SW480 (cell line): Measurements from ENCODE around the gene OR10G2.
"Not testable (repeated sequence)": the region's sequence is repeated elsewhere in the genome, so short reads cannot be mapped to it uniquely, and the experiment has no call there.

Experiments
- DNase-seq: peaks from one replicate; pipeline ENCODE4 v3.0.0-alpha.2; 2016; ENCODE audit warnings: low spot score

The OR10G2 gene, protein sequence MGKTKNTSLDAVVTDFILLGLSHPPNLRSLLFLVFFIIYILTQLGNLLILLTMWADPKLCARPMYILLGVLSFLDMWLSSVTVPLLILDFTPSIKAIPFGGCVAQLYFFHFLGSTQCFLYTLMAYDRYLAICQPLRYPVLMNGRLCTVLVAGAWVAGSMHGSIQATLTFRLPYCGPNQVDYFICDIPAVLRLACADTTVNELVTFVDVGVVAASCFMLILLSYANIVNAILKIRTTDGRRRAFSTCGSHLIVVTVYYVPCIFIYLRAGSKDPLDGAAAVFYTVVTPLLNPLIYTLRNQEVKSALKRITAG

DNA sequence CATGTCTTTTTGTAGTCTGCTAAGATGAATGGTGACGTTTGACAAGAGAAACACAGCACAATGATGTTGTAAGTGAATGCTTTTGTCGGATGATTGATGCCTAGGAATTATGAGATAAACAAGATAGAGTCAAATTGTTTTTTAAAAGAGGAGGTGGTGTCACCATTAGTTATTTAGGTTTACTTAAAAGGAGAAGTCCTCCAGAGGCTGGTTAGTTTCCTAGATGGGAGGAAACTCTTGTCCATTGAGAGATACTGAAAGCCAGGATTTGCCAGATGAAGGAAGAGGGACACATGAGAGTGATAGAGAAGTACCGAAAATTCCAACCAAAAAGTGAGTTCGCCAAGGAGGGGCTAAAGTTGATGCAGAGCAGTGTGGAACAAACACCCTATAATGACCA, at the start of gene OR10G2:
TSS of gene OR10G2 (minus strand) at position 101 of the 400 bp plus-strand sequence. CDS start at position 3, 98 bp downstream.
- DNase-seq, result no peak

DNA sequence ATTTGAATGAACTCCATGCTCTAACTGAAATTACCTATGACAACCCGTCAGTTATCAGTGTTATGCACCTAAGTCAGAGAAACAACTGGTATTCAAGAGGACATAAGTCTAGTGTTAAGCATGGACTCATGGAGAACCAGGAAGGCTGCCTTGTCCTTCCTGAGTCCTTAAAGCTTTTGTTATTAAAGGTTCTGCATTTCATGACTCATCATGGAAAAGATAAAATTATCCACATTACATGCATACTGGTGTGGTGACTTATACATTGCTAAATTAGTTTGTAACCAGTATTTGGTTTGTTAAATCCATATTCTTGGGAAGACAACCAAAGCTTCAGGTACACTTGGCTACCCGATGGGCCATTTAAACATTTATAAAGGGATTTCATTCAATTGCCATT, 45.3 kb upstream of the OR10G2 start:
- DNase-seq, result peak; percentile 4

DNA sequence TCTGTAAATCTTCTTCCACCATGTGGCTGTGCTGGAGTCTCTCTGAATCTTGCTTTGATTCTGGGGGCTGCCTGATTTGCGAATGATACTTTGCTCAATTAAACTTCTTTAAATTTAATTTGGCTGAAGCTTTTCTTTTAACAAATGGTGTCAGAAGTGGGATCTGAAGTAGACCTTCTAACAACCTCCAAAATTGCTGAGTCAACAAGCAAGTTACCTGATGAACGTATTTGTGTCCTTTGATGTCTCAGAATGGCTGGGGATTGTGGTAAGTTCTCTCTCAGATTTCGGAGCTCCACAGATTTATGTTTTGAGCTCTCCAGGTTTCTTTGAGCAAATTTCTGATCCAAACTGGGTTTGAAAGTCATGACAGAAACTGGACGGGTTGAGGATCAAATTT, 40.8 kb upstream of the OR10G2 start:
- no peak for DNase-seq

DNA sequence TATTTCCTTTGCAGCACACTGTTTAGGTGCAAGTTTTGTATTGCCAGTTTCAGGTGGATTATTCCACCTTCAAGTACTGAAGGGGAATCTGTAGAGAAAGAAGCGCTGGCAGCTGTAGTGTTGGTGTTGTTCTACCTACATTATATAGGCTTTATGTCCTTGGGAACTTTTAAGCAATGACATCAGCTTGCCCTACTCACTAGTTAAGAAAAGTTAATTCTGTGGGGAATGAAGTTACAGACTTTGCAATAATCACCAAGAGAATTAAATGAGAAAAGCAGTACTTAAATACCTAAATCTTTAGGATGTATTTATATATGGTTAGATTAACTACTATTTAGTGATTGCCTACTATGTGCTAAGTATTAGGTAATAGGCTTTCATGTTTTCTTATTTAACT, 39.0 kb upstream of the OR10G2 start, which contains the start of gene OR4E1:
TSS of gene OR4E1 (minus strand) at position 101 of the 400 bp plus-strand sequence. CDS start 2,883 bp downstream, outside the sequence.
- no peak for DNase-seq

DNA sequence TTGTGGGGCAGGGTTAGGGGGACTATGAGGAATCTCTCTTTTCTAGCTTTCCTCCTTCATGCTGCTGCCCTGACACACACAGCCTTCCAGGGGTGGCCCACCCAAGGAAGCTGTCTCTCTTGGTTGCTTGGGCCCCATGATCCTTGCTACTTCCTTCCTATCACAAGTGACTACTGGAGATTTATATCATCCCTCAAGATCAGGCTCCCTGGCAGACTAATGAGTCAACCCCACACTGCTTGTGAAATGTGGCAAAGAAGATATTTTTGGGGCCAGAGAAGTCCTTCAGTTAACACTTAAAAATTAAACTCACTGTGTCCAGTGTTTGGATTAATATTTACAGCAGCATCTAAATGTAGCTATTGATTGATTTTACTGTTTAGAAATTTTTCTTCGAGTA, 37.4 kb upstream of the OR10G2 start:
- no peak for DNase-seq

DNA sequence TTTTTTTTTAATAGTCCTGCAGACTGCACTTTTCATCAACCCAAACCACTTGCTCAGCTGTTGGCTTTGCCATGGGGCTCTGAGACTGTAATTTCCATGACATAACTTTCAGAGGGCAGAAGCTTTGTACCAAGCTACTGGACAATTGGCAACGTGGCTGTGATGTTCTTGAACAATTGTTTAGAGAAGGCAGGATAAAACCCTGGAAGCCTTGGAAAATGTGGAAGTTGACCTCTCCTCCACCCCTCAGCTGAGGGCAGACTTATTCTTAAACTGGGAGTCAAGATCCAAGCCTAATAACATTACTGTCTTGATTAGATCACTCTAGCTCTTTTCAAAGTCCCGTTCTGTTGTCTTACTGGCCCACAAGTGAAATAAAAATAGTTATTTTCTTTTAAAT, 36.6 kb upstream of the OR10G2 start:
- no peak for DNase-seq

DNA sequence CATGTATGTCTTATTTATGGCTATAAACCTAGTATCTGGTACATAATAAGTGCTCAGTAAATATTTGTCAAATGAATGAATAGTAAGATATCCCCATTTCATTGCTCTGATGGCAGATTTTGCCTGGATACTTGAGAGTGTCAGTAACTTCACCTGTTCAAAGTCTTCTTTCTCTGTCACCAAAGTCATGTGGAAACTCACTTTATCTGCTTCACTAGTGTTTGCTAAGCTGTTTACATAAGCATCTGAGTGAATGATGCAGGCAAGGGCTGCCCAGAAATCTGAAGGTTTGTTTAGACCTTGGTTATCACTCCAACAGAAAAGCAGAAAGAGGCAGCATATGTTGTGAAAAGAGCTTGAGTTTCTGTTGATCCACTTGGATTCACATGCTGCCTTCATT, 34.5 kb upstream of the OR10G2 start:
- DNase-seq, result no peak

DNA sequence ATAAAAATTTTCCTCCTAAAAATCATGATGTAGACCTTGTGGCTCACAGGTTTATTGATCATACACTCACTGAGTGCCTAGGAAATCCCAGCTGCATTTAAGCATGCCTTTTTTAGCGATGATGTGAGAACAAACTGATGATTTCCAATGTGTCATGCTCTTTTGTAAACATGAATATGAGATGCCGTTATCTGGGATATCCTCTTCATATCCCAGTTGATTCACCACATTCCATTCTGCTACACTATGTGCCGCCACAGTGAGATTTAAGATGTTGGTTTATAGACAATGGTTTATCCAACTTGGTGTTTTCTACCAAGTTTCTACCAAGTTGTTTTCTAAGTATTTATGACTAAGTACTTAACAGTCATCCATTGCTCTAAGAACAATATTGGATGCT, 33.6 kb upstream of the OR10G2 start:
- no peak for DNase-seq

DNA sequence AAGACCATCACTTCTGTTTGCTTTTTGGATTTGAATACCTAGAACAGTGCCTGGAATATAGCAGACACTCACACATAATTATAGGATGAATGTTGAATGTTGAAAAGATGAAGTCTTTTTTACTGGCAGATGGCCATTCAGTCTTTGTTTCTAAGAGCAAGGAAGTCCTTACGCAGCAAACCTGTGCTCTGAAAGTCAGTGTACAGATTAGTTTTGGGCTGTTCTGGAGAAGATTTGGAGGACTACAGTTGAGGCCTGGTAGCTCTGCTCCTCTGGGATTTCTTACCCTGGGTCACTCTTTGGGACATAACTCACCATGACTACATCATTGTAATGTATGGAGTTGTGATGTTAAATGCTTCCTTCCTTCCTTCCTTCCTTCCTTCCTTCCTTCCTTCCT, 22.2 kb upstream of the OR10G2 start:
- DNase-seq, result no peak

DNA sequence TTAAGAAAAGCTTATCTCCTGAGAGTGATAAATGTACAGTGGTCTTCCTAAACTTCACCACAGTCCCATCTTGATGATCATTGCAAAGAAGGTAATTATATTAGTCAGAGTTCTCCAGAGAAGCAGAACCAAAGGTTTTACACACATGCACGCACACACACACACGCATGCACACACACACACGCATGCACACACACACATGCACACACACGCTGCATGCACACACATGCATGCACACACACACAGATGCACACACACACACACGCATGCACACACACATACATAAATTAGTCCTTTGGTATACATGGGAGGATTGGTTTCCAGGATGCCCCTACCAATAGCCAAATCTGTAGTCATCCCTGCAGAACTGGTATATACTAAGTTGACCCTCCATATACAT, 19.5 kb upstream of the OR10G2 start:
- no peak for DNase-seq

DNA sequence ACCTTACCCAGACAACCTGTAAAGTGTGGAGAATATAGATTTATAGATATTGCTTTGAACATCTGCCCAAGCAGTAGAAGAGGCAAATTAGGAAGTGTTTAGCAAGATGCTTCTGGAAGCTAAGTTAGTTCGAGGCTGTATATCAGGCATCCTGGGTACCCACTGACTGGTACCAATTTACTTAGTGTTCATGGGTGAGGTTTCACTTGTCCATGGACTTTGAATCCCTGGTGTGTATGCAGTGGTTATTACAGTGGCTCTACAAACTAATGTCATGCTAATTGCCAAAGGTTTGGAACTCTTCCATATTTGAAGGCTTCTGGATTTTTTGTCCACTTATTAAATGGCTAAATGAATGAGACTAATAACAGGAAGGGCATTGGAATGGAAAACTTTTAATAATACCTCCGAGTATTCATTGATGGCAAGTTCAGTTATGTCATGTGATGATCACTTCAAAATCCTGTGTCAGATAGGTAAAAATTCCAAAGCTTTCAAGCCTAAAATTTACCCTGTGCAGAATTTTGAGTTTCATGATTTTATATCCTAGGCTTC, 18.7 kb upstream of the OR10G2 start, which contains the start of gene OR4E2:
TSS of gene OR4E2 (plus strand) at position 505 of the 555 bp plus-strand sequence. CDS start 11,248 bp downstream, outside the sequence.
- DNase-seq, result no peak

DNA sequence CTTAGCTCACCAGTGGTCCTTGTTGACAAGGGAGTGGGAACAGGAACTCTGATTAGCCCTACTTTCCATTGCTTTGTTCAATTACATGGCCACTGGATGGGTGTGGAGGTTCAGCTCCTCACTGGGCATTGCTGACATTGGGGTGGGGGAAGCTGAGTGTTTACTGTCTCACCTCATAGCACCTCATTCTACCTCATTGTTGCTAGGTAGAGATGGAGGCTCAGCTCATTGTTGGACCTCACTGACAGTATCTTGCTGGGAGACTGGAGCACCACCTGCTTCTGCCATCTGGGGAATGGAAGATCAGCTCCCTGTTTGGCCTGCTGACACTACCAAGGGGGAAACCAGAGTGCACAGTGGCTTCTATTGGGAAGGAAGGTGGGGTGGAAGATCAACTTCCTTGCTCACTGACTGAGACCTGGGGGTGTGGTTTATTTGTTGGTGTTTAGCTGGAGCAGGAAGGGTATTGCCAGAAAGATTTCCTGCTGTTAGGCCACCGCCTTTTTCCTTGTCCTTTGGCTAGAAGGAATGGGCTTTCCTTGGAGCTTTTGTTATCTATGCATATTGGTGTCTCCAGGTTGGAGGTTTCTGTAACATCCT, 17.6 kb upstream of the OR10G2 start:
- no peak for DNase-seq

DNA sequence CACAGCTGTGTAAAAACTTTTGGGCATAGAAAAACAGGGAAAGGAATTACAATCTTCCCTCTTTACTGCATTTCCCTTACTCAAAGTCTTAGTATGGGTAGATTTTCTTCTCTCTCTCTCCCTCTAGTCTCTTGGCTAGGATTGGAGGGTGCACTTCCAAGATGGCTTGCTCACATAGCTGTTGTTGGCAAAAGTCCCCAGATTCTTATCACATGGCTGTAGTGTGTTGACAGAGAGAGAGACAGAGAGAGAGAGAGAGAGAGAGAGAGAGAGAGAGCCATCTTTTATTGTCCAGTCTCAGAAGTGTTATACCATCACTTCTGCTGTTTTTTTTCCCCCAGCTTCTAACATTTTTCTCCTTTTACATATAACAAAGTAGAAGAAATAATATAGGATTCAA, 12.6 kb upstream of the OR10G2 start:
- DNase-seq, result no peak

DNA sequence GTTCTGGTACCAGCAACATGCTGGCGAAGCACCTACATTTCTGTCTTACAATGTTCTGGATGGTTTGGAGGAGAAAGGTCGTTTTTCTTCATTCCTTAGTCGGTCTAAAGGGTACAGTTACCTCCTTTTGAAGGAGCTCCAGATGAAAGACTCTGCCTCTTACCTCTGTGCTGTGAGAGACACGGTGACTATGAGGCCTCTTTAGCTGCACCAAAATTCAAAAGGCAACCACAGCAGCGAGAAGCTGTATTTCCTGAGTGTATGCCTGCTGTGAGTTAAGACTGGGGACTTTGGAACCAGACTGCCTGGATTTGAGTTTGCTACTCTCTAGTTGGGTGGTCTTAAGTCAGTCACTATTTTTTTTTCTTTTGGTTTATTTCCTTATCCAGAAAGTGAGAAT, 8.7 kb upstream of the OR10G2 start:
- DNase-seq, result no peak

DNA sequence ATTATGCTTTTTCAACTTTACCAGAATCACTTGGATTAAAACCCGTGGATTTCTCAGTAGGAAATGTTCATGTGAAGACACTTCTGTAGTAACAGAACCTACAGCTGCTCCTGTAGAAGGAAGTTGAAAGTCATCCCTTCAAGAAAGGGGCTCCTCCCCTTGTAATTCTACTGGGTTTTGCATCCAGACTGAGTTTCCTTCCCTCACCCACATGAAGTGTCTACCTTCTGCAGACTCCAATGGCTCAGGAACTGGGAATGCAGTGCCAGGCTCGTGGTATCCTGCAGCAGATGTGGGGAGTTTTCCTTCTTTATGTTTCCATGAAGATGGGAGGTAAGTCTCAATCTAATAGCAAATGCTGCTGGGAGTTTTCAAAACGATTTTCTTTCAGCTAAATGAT, 7.9 kb upstream of the OR10G2 start:
- DNase-seq, result no peak

DNA sequence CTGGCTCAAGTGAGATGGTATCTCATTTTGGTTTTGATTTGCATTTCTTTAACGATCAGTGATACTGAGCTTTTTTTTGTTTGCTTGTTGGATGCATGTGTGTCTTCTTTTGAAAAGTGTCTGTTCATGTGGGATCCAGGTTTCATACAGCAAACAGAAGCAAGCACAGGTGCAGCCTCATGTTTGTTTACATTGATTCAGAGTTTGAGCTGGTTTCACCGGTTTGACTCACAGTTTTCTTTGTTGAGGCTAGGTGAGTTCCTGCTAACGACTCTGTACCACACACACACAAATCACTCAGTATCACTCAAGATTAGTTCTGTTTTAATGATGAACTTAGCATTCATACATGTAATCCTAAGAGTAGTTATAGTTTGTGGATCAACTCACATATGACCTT, 3.7 kb downstream of the OR10G2 start:
- no peak for DNase-seq

DNA sequence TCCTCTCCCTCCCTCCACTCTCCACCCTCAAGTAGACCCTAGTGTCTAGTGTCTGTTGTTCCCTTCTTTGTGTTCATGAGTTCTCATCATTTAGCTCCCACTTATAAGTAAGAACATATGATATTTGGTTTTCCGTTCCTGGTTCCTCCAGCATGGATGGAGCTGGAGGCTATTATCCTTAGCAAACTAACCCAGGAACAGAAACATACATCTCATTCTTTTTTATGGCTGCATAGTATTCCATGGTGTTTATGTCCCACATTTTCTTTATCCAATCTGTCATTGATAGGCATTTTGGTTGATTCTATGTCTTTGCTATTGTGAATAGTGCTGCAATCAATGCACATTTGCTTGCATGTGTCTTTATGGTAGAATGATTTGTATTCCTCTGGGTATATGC, 4.2 kb downstream of the OR10G2 start:
- DNase-seq, result not testable (repeated sequence)

DNA sequence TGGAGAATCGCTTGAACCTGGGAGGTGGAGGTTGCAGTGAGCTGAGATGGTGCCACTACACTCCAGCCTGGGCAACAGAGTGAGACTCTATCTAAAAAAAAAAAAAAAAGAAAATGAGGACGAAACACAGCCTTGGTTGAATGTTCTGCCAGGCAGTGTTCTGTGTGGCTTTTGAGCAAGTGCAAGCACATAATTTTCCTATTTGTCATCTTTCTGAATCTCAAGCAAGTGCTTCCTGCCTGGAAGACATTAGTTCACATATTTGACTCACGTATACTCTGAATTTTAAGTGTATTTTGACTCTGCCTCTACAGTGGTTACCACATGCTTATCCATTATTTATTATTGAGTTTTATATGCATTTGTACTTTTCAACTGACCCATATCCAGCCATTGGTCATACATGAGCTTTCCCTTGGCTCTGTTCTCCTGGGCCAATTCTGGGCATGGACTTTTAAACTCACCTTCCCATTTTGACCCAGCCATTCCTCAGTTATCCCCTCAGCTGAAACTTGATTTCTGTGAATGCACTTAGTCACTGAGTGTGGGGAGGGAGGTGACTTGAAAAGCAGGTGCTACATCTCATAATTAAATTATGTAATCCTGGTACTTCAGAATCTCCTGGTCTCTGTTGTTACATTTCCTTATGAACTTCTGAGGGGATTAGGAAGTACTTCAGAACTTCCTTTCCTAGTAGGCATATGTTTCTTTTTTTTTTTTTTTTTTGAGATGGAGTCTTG, 8.1 kb downstream of the OR10G2 start:
- peak; percentile 25 for DNase-seq

DNA sequence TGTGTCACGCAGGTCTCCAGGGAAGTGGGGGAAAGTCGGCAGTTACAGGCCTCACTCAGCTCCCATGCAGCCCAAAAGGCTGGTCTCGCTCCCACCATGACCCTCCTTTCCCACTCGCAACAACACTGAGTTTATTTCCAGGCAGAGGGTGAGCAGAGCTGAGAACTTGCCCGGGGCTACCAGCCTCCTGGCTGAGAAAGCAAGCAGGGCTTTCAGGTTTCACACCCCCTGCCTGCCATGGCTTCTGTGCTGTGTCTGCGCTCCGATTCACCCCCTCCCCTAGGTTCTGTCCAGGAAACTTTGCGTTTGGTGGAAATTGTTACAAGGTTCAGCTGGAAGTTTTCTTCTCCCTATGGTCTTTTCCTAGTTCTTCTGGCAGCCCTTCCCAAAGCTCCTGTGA, 17.1 kb downstream of the OR10G2 start:
- DNase-seq, result no peak

DNA sequence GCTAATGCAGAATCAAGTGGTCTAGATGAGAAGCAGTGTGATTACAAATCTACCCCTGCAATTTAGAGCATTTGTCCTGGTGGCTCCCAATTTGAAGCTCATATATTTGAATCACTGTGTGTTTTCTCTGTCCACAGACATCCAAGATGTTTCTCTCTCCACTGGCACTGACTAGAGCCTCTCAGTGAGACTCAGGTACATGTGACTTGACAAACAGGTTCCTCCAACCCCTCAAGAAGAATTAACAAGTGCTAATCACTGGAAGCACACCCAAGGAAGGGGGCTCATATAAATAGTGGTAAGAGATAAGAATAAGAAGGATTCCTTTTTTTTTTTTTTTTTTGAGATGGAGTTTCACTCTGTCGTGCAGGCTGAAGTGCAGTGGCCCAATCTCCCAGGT, 20.5 kb downstream of the OR10G2 start:
- no peak for DNase-seq

DNA sequence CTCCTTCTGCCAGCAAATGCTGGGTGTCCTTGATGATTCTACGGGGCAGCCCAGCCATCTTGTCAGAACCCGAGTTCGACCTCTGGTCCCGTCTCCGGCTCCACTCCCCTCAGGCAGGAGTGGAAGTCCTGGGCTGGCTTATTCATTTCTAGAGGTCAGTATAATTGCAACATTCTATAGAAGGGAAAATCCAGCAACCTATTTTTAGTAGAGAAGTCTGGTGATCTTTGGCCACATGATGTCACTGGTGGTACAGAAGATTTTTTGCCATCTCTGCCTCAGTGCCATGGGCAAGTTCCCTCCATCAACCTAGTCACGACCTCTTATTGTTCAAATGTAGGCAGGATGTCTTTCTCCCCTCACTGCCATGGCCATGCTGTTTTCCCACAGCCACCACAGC, 22.4 kb downstream of the OR10G2 start:
- DNase-seq, result peak; percentile 5

DNA sequence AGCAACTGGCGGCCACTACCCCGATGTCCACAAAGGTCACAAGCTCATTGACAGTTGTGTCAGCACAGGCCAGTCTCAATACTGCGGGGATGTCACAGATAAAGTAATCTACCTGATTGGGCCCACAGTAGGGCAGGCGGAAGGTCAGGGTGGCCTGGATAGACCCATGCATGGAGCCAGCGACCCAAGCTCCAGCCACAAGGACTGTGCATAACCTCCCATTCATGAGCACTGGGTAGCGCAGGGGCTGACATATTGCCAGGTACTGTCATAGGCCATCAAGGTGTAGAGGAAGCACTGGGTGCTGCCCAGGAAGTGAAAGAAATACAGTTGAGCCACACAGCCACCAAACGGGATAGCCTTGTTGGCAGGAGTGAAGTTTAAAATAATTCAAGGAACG, 32.6 kb downstream of the OR10G2 start:
- DNase-seq, result not testable (repeated sequence)

DNA sequence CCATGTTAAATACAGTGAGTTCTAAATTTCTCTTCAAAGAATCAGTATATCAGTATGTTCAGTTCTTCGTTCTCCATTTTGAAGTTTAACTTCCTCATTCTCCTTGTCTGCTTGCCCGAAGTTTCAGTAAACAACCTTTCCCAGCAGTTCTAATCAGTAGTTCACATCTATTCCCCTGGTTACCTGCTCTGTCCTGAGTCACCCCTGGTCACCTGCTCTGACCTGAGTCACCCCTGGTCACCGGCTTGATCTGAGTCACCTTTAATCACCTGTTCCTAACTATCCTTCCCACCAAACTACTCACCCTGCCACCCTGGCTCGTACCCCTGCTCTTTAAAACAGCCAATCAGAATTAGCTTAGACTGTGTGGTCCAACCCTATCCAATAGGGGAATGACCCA, 45.4 kb downstream of the OR10G2 start:
- DNase-seq, result no peak
